Astrocyte (in vitro differentiated cells and primary cell): ENCODE data around the gene DAPL1. TPM values are rescaled to one million over a fixed set of nuclear protein-coding genes. Genes with fewer than 3 reads are reported as not detected.

Source experiments
- DNase-seq: peaks from one replicate; pipeline ENCODE4 v3.0.0-alpha.2; 2010; ENCODE audit warnings: low read depth
- FAIRE-seq: peaks from 2 replicates; lab custom pipeline; 2011; peaks lifted over from hg19 to GRCh38; lab: Jason Lieb, UNC
- H2AFZ ChIP-seq: 2 replicates; pipeline ENCODE4 v1.6.0; 2012; ENCODE audit warnings: low read depth, low read length, inconsistent platforms
- H3K27ac ChIP-seq: 2 replicates; pipeline ENCODE4 v1.5.1; 2011; ENCODE audit warnings: low read depth, low read length, inconsistent platforms
- H3K27me3 ChIP-seq: 2 replicates; pipeline ENCODE4 v1.6.0; 2011; ENCODE audit warnings: low read length, inconsistent platforms; ENCODE audit not compliant: insufficient read depth
- H3K36me3 ChIP-seq: 2 replicates; pipeline ENCODE4 v1.5.1; 2011; ENCODE audit warnings: low read length, inconsistent platforms; ENCODE audit not compliant: insufficient read depth
- H3K4me1 ChIP-seq: 2 replicates; pipeline ENCODE4 v1.5.1; 2011; ENCODE audit warnings: low read length, inconsistent platforms; ENCODE audit not compliant: insufficient read depth
- H3K4me2 ChIP-seq: 2 replicates; pipeline ENCODE4 v1.6.0; 2012; ENCODE audit warnings: low read length, inconsistent platforms
- H3K4me3 ChIP-seq: 2 replicates; pipeline ENCODE4 v1.5.1; 2011; ENCODE audit warnings: low read depth, mild to moderate bottlenecking, low read length, inconsistent platforms; ENCODE audit not compliant: insufficient read depth
- H3K79me2 ChIP-seq: 2 replicates; pipeline ENCODE4 v1.6.0; 2012; ENCODE audit warnings: mild to moderate bottlenecking, low read length, inconsistent platforms; ENCODE audit not compliant: insufficient read depth
- H3K9ac ChIP-seq: 2 replicates; pipeline ENCODE4 v1.6.0; 2012; ENCODE audit warnings: mild to moderate bottlenecking, low read length, inconsistent platforms
- H3K9me3 ChIP-seq: 2 replicates; pipeline ENCODE4 v1.5.1; 2012; ENCODE audit warnings: low read depth, mild to moderate bottlenecking, low read length, inconsistent platforms; ENCODE audit not compliant: insufficient read depth
- H4K20me1 ChIP-seq: 2 replicates; pipeline ENCODE4 v1.6.0; 2012; ENCODE audit warnings: low read length, inconsistent platforms; ENCODE audit not compliant: insufficient read depth
- H3K27ac Mint-ChIP-seq: one replicate; pipeline ENCODE4 v1.8.0; 2021; ENCODE audit warnings: mild to moderate bottlenecking, mixed read lengths; ENCODE audit not compliant: unreplicated experiment
- H3K27me3 Mint-ChIP-seq: one replicate; pipeline ENCODE4 v1.8.0; 2021; ENCODE audit warnings: low read depth, mixed read lengths; ENCODE audit not compliant: unreplicated experiment
- H3K36me3 Mint-ChIP-seq: one replicate; pipeline ENCODE4 v1.8.0; 2021; ENCODE audit warnings: low read depth, mixed read lengths; ENCODE audit not compliant: unreplicated experiment
- H3K4me1 Mint-ChIP-seq: one replicate; pipeline ENCODE4 v1.8.0; 2021; ENCODE audit warnings: low read depth, mixed read lengths; ENCODE audit not compliant: unreplicated experiment
- H3K4me3 Mint-ChIP-seq: one replicate; pipeline ENCODE4 v1.8.0; 2021; ENCODE audit warnings: mild to moderate bottlenecking, moderate library complexity, mixed read lengths; ENCODE audit not compliant: unreplicated experiment
- H3K9me3 Mint-ChIP-seq: one replicate; pipeline ENCODE4 v1.8.0; 2021; ENCODE audit warnings: mild to moderate bottlenecking, mixed read lengths; ENCODE audit not compliant: unreplicated experiment
- CTCF ChIP-seq: IDR thresholded peaks from 2 replicates; pipeline ENCODE4 v1.5.1; 2011; ENCODE audit warnings: low read depth, mild to moderate bottlenecking, inconsistent platforms, low read length, moderate library complexity; ENCODE audit not compliant: insufficient read depth
- EZH2 ChIP-seq: IDR thresholded peaks from 2 replicates; pipeline ENCODE4 v1.6.1; 2012; ENCODE audit warnings: mild to moderate bottlenecking, low read length, inconsistent platforms; ENCODE audit not compliant: insufficient read depth
- total RNA-seq: library from RNA; stranded (reverse); gene quantifications from 2 replicates; pipeline ENCODE4 v1.2.1, GENCODE V29; 2021

DAPL1 gene
- total RNA-seq, 1 donor from 2014 or later = not detected

GRCh38 chr2:158753641-158754611, 41.2 kb upstream of the DAPL1 start:
- peak; percentile 44 for DNase-seq
- no peak overlapping the region for H3K4me3 Mint-ChIP-seq
- peak overlapping the region; percentile 81 for H3K4me2 ChIP-seq
- no peak for FAIRE-seq
- peaks cover 21% of the 10 kb centered on the region for H3K4me1 Mint-ChIP-seq
- H3K4me3 ChIP-seq = no peak overlapping the region
- H4K20me1 ChIP-seq = no peaks in the 10 kb centered on the region
- peaks cover 14% of the 10 kb centered on the region for H3K4me1 ChIP-seq
- peaks cover 10% of the 10 kb centered on the region for H3K27me3 ChIP-seq
- no peak for TF ChIP-seq EZH2
- peak; percentile 96 for TF ChIP-seq CTCF
- peak overlapping the region; percentile 18 for H3K9ac ChIP-seq
- H3K79me2 ChIP-seq = no peaks in the 10 kb centered on the region
- no peaks in the 10 kb centered on the region for H3K27me3 Mint-ChIP-seq
- H3K9me3 ChIP-seq = no peaks in the 10 kb centered on the region
- H3K9me3 Mint-ChIP-seq = peaks cover 2% of the 10 kb centered on the region
- H3K27ac ChIP-seq = no peak overlapping the region
- H2AFZ ChIP-seq = peak overlapping the region; percentile 59
- no peak overlapping the region for H3K27ac Mint-ChIP-seq
- H3K36me3 Mint-ChIP-seq = no peaks in the 10 kb centered on the region
- no peaks in the 10 kb centered on the region for H3K36me3 ChIP-seq

GRCh38 chr2:158755310-158756087, 39.6 kb upstream of the DAPL1 start:
- Histone ChIP-seq H3K79me2 (no peaks in the 10 kb centered on the region), H2AFZ (no peak overlapping the region), H3K4me3 (no peak overlapping the region), H3K36me3 (no peaks in the 10 kb centered on the region), H3K27ac (no peak overlapping the region), H4K20me1 (no peaks in the 10 kb centered on the region), H3K9ac (no peak overlapping the region), H3K4me2 (no peak overlapping the region), H3K4me1 (peaks cover 14% of the 10 kb centered on the region), H3K9me3 (no peaks in the 10 kb centered on the region), H3K27me3 (peaks cover 5% of the 10 kb centered on the region)
- Mint-ChIP-seq H3K27me3 (no peaks in the 10 kb centered on the region), H3K4me1 (peaks cover 21% of the 10 kb centered on the region), H3K4me3 (no peak overlapping the region), H3K9me3 (peaks cover 2% of the 10 kb centered on the region), H3K27ac (no peak overlapping the region), H3K36me3 (no peaks in the 10 kb centered on the region)
- no peak for FAIRE-seq
- no peak for DNase-seq
- TF ChIP-seq EZH2 (no peak), CTCF (peak; percentile 19)
